A549 (cell line): ENCODE data around the gene LIPE. TPM values are rescaled to one million over a fixed set of nuclear protein-coding genes. Genes with fewer than 3 reads are reported as not detected.

Experiments used
- ATAC-seq, 2 experiments: fragments of 200-7000 bp in 1 of 2; fragments of >200 bp in 1 of 2; cut with Nextera tagmentation in 1 of 2; cut with Tn5 transposase in 1 of 2; 3 replicates each; pipeline versions ENCODE4 v1.8.0 to v1.9.1; 2018 to 2020; ENCODE audit warnings: mild to moderate bottlenecking in 1 of 2, moderate library complexity in 1 of 2
- CTCF ChIA-PET: fragments of 300-600 bp; sonication (Branson Sonifier 250); formaldehyde crosslinking; extraction: SDS; loops from one replicate; lab custom pipeline; 2021; ENCODE audit warnings: antibody characterized with exemption, inconsistent platforms; lab: Yijun Ruan, JAX
- POLR2A ChIA-PET: fragments of 350-600 bp; formaldehyde crosslinking; extraction: SDS; loops from one replicate; lab custom pipeline; 2021; ENCODE audit warnings: antibody characterized with exemption, inconsistent platforms; lab: Yijun Ruan, JAX
- DNase-seq, 2 experiments: peaks; one replicate each; pipeline versions ENCODE4 v3.0.0 to v3.0.0-alpha.2; 2011 to 2016; ENCODE audit warnings: low read depth in 1 of 2, low spot score in 1 of 2
- FAIRE-seq: peaks from 2 replicates; lab custom pipeline; 2011; peaks lifted over from hg19 to GRCh38; lab: Jason Lieb, UNC
- H3K27ac ChIP-seq, 2 experiments: fragments of >200 bp; sonication (Bioruptor Twin); formaldehyde crosslinking; 3 replicates each; pipeline ENCODE4 v1.5.1; 2016 to 2017
- H3K4me1 ChIP-seq: fragments of >200 bp; sonication (Bioruptor Twin); formaldehyde crosslinking; 3 replicates; pipeline ENCODE4 v1.6.1; 2016
- H3K4me2 ChIP-seq: fragments of >200 bp; sonication (Bioruptor Twin); formaldehyde crosslinking; 3 replicates; pipeline ENCODE4 v1.6.1; 2016
- H3K4me3 ChIP-seq: fragments of >200 bp; sonication (Bioruptor Twin); formaldehyde crosslinking; 3 replicates; pipeline ENCODE4 v1.5.1; 2016
- H3K9me3 ChIP-seq: fragments of >200 bp; sonication (Bioruptor Twin); formaldehyde crosslinking; 3 replicates; pipeline ENCODE4 v1.6.1; 2016
- CBX2 ChIP-seq: fragments of 200-600 bp; sonication (generic); IDR thresholded peaks from 2 replicates; pipeline ENCODE4 v1.6.1; 2016; ENCODE audit warnings: low read depth, mild to moderate bottlenecking, borderline replicate concordance
- CBX8 ChIP-seq: fragments of 200-600 bp; sonication (generic); IDR thresholded peaks from 2 replicates; pipeline ENCODE4 v1.6.1; 2016
- CEBPB ChIP-seq, 2 experiments: fragments of >200 bp in 1 of 2; sonication (Bioruptor Twin) in 1 of 2; formaldehyde crosslinking in 1 of 2; IDR thresholded peaks; 2 replicates each; pipeline ENCODE4 v1.6.1; 2012 to 2016
- CHD2 ChIP-seq: fragments of 150-350 bp; IDR thresholded peaks from 2 replicates; pipeline ENCODE4 v1.6.1; 2014; ENCODE audit warnings: low read length; ENCODE audit not compliant: partially characterized antibody
- EHF ChIP-seq: fragments of 250-450 bp; sonication (Bioruptor Pico); IDR thresholded peaks from 2 replicates; pipeline ENCODE4 v1.5.0; 2020; ENCODE audit warnings: mild to moderate bottlenecking
- EHMT2 ChIP-seq: fragments of 200-600 bp; sonication (generic); IDR thresholded peaks from 2 replicates; pipeline ENCODE4 v1.6.1; 2016; ENCODE audit warnings: antibody characterized with exemption, low read depth, mild to moderate bottlenecking, moderate library complexity
- EP300 ChIP-seq, 2 experiments: fragments of >200 bp; sonication (Bioruptor Twin); formaldehyde crosslinking; IDR thresholded peaks; 2 replicates in 1 of 2; 3 replicates in 1 of 2; pipeline ENCODE4 v1.6.1; 2016 to 2017
- ESRRA ChIP-seq: fragments of 150-350 bp; IDR thresholded peaks from 2 replicates; pipeline ENCODE4 v1.6.1; 2014; ENCODE audit warnings: mild to moderate bottlenecking, low read length, borderline replicate concordance
- FOSL2 ChIP-seq, 2 experiments: fragments of 450-650 bp in 1 of 2; fragments of >200 bp in 1 of 2; sonication (Bioruptor Twin) in 1 of 2; formaldehyde crosslinking; IDR thresholded peaks; 2 replicates each; pipeline versions ENCODE4 v1.5.0 to v1.6.1; 2016 to 2020; ENCODE audit warnings: mild to moderate bottlenecking in 1 of 2, moderate library complexity in 1 of 2
- HDAC2 ChIP-seq: fragments of 200-600 bp; sonication (generic); IDR thresholded peaks from 2 replicates; pipeline ENCODE4 v1.6.1; 2016
- HEYL ChIP-seq: fragments of 250-450 bp; sonication (Bioruptor Pico); IDR thresholded peaks from 2 replicates; pipeline ENCODE4 v1.8.0; 2021; ENCODE audit warnings: mild to moderate bottlenecking, moderate library complexity
- HOXA7 ChIP-seq: fragments of 250-450 bp; sonication (Bioruptor Pico); IDR thresholded peaks from 2 replicates; pipeline ENCODE4 v1.5.0; 2020; ENCODE audit warnings: mild to moderate bottlenecking, moderate library complexity
- JUN ChIP-seq, 2 experiments: fragments of >200 bp; sonication (Bioruptor Twin); formaldehyde crosslinking; IDR thresholded peaks; 2 replicates in 1 of 2; 3 replicates in 1 of 2; pipeline ENCODE4 v1.6.1; 2016 to 2017
- JUNB ChIP-seq: fragments of >200 bp; sonication (Bioruptor Twin); formaldehyde crosslinking; IDR thresholded peaks from 2 replicates; pipeline ENCODE4 v1.6.1; 2016
- MAFK ChIP-seq: fragments of 450-650 bp; IDR thresholded peaks from 2 replicates; pipeline ENCODE4 v1.6.1; 2014; ENCODE audit not compliant: partially characterized antibody
- MAZ ChIP-seq: fragments of 150-350 bp; IDR thresholded peaks from 2 replicates; pipeline ENCODE4 v1.6.1; 2014; ENCODE audit warnings: antibody characterized with exemption, low read depth, low read length, borderline replicate concordance
- NFE2L2 ChIP-seq: fragments of 150-350 bp; conservative IDR thresholded peaks from 2 replicates; pipeline ENCODE4 v1.6.1; 2014; ENCODE audit warnings: low read length
- NPAS2 ChIP-seq: fragments of 250-450 bp; sonication (Bioruptor Pico); IDR thresholded peaks from 2 replicates; pipeline ENCODE4 v1.8.0; 2022; ENCODE audit warnings: mild to moderate bottlenecking, moderate library complexity, borderline replicate concordance
- PHF8 ChIP-seq: fragments of 200-600 bp; sonication (generic); IDR thresholded peaks from 2 replicates; pipeline ENCODE4 v1.6.1; 2016; ENCODE audit warnings: low read depth, mild to moderate bottlenecking, antibody characterized with exemption, moderate library complexity, borderline replicate concordance
- RCOR1 ChIP-seq: fragments of 150-350 bp; IDR thresholded peaks from 2 replicates; pipeline ENCODE4 v1.6.1; 2014; ENCODE audit warnings: antibody characterized with exemption, low read length, low read depth
- RFX5 ChIP-seq: fragments of 450-650 bp; IDR thresholded peaks from 2 replicates; pipeline ENCODE4 v1.7.1; 2014; ENCODE audit warnings: antibody characterized with exemption, mild to moderate bottlenecking, moderate library complexity
- SMC3 ChIP-seq: fragments of >200 bp; sonication (Bioruptor Twin); formaldehyde crosslinking; IDR thresholded peaks from 3 replicates; pipeline ENCODE4 v1.6.1; 2018; ENCODE audit warnings: inconsistent platforms
- SREBF2 ChIP-seq: fragments of 450-650 bp; IDR thresholded peaks from 2 replicates; pipeline ENCODE4 v1.6.1; 2014; ENCODE audit warnings: mild to moderate bottlenecking, moderate library complexity
- TP53 ChIP-seq: fragments of 250-450 bp; sonication (Bioruptor Pico); IDR thresholded peaks from 2 replicates; pipeline ENCODE4 v1.5.0; 2021; ENCODE audit warnings: mild to moderate bottlenecking, moderate library complexity
- ZC3H11A ChIP-seq: fragments of 450-650 bp; IDR thresholded peaks from 2 replicates; pipeline ENCODE4 v1.6.1; 2014; ENCODE audit warnings: antibody characterized with exemption, mild to moderate bottlenecking
- ZFP36 ChIP-seq: fragments of 450-650 bp; IDR thresholded peaks from 2 replicates; pipeline ENCODE4 v1.6.1; 2014; ENCODE audit warnings: borderline replicate concordance; ENCODE audit not compliant: partially characterized antibody
- ZSCAN20 ChIP-seq: fragments of 250-450 bp; sonication (Bioruptor Pico); IDR thresholded peaks from 2 replicates; pipeline ENCODE4 v1.8.0; 2022; ENCODE audit warnings: mild to moderate bottlenecking, moderate library complexity
- WGBS: methylation state at CpG from one replicate; pipeline ENCODE4 v1.1.6; 2017; ENCODE audit errors: missing lambda C conversion rate; 5-methylcytosine and 5-hydroxymethylcytosine counted together
- polyA plus RNA-seq, 4 experiments: library from polyadenylated mRNA; depleted of rRNA in 3 of 4; stranded (reverse); fragments of >200 nt; fragmentation: RNase III in 1 of 4; extraction: RNeasy Plus Mini Kit Qiagen cat#74134 plus additional on column Dnase treatment in 1 of 4; gene quantifications; 2 replicates in 3 of 4; 3 replicates in 1 of 4; pipeline ENCODE4 v1.2.3, GENCODE V29; 2011 to 2017
- TF ChIP-seq, protein P1 (sequence below): IDR thresholded peaks from 2 replicates; pipeline ENCODE4 v1.6.1; 2012; ENCODE audit warnings: low read depth, borderline replicate concordance
- TF ChIP-seq, protein P2 (sequence below): fragments of 150-350 bp; IDR thresholded peaks from 2 replicates; pipeline ENCODE4 v1.6.1; 2014; ENCODE audit warnings: low read depth, mild to moderate bottlenecking, low read length

The LIPE gene
- polyA plus RNA-seq, 2 of the 4 experiments (the other 2 are of a cell fraction): 1.6 to 3.2 TPM

DNA sequence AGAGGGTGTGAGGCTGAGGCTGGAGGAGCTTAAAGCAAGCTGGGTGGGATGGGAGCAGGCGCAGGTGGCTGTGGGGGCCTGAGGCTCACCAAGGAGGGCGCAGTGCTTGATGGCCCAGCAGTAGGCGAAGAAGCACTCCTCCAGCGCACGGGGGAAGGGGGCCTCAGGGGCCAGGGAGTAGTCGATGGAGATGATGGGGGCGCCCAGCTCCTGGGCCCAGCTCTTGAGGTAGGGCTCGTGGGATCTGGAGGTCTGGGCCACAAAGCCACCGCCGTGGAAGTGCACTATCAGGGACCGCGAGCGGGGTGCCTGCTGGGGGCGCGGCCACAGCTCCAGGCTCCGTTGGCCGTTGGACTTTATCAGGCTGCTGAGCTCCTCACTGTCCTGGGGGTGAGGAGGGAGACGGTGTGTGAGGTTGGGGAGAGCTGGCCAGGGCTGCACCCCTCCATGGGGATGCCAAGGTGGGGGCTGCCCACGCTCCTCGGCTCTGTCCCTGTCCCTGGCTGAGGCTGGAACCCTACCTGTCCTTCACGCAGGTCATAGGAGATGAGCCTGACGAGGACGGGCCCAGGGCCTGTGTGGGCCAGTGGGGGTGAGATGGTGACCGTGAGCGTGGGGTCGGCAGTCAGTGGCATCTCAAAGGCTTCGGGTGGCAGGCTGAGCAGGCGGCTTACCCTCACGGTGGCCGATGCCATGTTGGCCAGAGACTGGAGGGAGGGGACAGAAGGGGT, 19.9 kb downstream of the LIPE start:
- no peak for FAIRE-seq
- no peak for ATAC-seq

DNA sequence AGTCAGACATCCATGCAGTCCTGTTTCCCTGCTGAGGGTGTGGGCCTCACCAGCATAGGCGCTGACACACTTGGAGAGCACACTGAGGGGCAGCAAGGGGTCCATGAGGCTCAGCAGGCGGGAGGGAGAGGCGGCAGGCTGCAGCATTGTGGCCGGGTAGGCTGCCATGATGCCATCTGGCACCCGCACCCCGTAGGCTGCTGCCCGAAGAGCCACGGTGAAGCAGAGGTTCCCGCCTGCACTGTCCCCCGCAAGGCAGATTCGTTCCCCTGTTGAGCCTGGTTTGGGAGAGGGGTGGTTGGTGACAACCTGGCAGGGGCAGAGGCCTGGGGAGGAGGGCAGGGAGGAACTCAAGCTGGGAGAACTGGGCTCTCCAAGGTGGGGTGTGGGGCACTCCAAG, 21.1 kb downstream of the LIPE start:
- POLR2A ChIA-PET: interaction anchor here (1.3 kb wide), 1 partner anchor 10 kb away, joined by 7 read pairs; no protein-coding TSS in a partner anchor
- FAIRE-seq (no peak), DNase-seq (no peak), ATAC-seq (no peak)
- TF ChIP-seq ESRRA: no peak
- no peak for TF ChIP-seq ZSCAN20 (CRISPR knock-in tag)
- no peak for TF ChIP-seq ZC3H11A
- TF ChIP-seq RFX5: no peak
- no peak for TF ChIP-seq CBX8
- TF ChIP-seq, protein P1, sequence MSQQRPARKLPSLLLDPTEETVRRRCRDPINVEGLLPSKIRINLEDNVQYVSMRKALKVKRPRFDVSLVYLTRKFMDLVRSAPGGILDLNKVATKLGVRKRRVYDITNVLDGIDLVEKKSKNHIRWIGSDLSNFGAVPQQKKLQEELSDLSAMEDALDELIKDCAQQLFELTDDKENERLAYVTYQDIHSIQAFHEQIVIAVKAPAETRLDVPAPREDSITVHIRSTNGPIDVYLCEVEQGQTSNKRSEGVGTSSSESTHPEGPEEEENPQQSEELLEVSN: no peak
- no peak for TF ChIP-seq CHD2
- no peak for TF ChIP-seq HEYL (CRISPR knock-in tag)
- no peak for TF ChIP-seq PHF8
- TF ChIP-seq JUNB: no peak
- Histone ChIP-seq H3K9me3 (no peaks in the 10 kb centered on the region), H3K4me3 (no peak overlapping the region), H3K27ac (no peak overlapping the region), H3K4me2 (no peak overlapping the region), H3K4me1 (peaks cover 7% of the 10 kb centered on the region; the same call in 2 of the 3 replicates)
- CTCF ChIA-PET: interaction anchor here (0.5 to 17.1 kb wide), 10 partner anchors 9 to 1027 kb away, joined by 3 to 302 read pairs (median 8); partner anchors contain the start of genes CEACAM1 and CNFN
- 92% methylated on average over 11 of the region's 11 CpGs for WGBS

More for the DNA sequence above, 19.9 kb downstream of the LIPE start:
- peaks cover 3% of the 10 kb centered on the region; the same call in 2 of the 3 replicates for H3K4me1 ChIP-seq
- no peak overlapping the region for H3K4me2 ChIP-seq
- no peak overlapping the region for H3K4me3 ChIP-seq
- ChIA-PET CTCF (interaction anchor here (0.6 to 17.1 kb wide), 12 partner anchors 8 to 1897 kb away, joined by 3 to 302 read pairs (median 6); partner anchors contain the start of genes CEACAM1 and CNFN), POLR2A (interaction anchor here (1.3 to 1.6 kb wide), 2 partner anchors 10 to 11 kb away, joined by 7 to 8 read pairs; no protein-coding TSS in a partner anchor)
- no peaks in the 10 kb centered on the region for H3K9me3 ChIP-seq
- WGBS: 93% methylated on average over 30 of the region's 30 CpGs
- TF ChIP-seq PHF8: no peak
- no peak for TF ChIP-seq EHF (CRISPR knock-in tag)
- TF ChIP-seq FOSL2 (IDR thresholded peaks at IDR 0.05): no peak
- no peak for TF ChIP-seq FOSL2 (CRISPR knock-in tag; IDR thresholded peaks at IDR 0.05)
- TF ChIP-seq JUNB: no peak
- TF ChIP-seq CHD2: no peak
- no peak for TF ChIP-seq MAZ
- TF ChIP-seq, all 56 proteins: peak for 0
- no peak for DNase-seq
- no peak overlapping the region for H3K27ac ChIP-seq

DNA sequence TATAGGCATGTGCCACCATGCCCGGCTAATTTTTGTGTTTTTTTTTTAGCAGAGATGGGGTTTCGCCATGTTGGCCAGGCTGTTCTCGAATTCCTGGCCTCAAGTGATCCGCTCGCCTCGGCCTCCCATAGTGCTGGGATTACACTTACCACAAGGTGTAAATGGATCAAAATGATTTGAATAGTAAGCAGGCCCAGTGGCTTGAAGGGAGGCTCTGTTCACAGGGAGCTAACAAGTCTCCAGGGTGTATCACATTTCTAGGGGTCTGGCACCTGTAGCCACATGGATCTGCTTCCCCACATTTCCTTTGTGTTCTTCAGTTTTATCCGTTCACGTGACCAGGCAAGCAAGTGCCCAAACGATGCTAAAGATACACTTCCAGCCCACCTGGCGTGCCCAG, 23.6 kb downstream of the LIPE start:
- H3K9me3 ChIP-seq: no peaks in the 10 kb centered on the region
- ChIA-PET POLR2A (interaction anchor here (0.7 kb wide), 1 partner anchor 35 kb away, joined by 3 read pairs; no protein-coding TSS in a partner anchor), CTCF (interaction anchor here (1.2 to 17.1 kb wide), 5 partner anchors 12 to 37 kb away, joined by 3 to 302 read pairs (median 7); partner anchors contain the start of gene CNFN)
- WGBS: 96% methylated on average over 10 of the region's 10 CpGs
- H3K4me1 ChIP-seq: peaks cover 9% of the 10 kb centered on the region; the same call in 2 of the 3 replicates
- ATAC-seq (no peak), DNase-seq (no peak), FAIRE-seq (no peak)
- no peak overlapping the region for H3K4me3 ChIP-seq
- no peak overlapping the region for H3K27ac ChIP-seq
- H3K4me2 ChIP-seq: no peak overlapping the region
- no peak for TF ChIP-seq RCOR1
- no peak for TF ChIP-seq TP53 (CRISPR knock-in tag)
- TF ChIP-seq EHMT2: no peak
- no peak for TF ChIP-seq JUN (IDR thresholded peaks at IDR 0.05)
- no peak for TF ChIP-seq SMC3
- TF ChIP-seq ZFP36: no peak
- no peak for TF ChIP-seq CEBPB (IDR thresholded peaks at IDR 0.05)
- no peak for TF ChIP-seq CBX2
- no peak for TF ChIP-seq HOXA7 (CRISPR knock-in tag)
- TF ChIP-seq NPAS2 (CRISPR knock-in tag): no peak
- no peak for TF ChIP-seq MAFK
- TF ChIP-seq SREBF2: no peak
- no peak for TF ChIP-seq EP300 (IDR thresholded peaks at IDR 0.05)
- TF ChIP-seq, protein P2, sequence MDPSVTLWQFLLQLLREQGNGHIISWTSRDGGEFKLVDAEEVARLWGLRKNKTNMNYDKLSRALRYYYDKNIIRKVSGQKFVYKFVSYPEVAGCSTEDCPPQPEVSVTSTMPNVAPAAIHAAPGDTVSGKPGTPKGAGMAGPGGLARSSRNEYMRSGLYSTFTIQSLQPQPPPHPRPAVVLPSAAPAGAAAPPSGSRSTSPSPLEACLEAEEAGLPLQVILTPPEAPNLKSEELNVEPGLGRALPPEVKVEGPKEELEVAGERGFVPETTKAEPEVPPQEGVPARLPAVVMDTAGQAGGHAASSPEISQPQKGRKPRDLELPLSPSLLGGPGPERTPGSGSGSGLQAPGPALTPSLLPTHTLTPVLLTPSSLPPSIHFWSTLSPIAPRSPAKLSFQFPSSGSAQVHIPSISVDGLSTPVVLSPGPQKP: no peak
- TF ChIP-seq NFE2L2: no peak
- no peak for TF ChIP-seq HDAC2
